HK-2 (cell line): ENCODE measurements around the gene DEFB115.
"Not testable (repeated sequence)": the region's sequence is repeated elsewhere in the genome, so short reads cannot be mapped to it uniquely, and the experiment has no call there.

Experiments used
- DNase-seq: peaks from one replicate; pipeline ENCODE4 v3.0.0-alpha.2; 2018; ENCODE audit not compliant: unreplicated experiment

The DEFB115 gene

GRCh38 chr20:31257364-31257763, at the start of gene DEFB115:
DEFB115 (plus strand) TSS chr20:31257664; CDS start chr20:31257664, 0 bp downstream.
- no peak for DNase-seq

- DNase-seq = no peak
These were observed 20.5 kb upstream of the DEFB115 start for GRCh38 chr20:31236953-31237352.

- no peak for DNase-seq
These were observed 19.7 kb upstream of the DEFB115 start for GRCh38 chr20:31237763-31238162.

DNA sequence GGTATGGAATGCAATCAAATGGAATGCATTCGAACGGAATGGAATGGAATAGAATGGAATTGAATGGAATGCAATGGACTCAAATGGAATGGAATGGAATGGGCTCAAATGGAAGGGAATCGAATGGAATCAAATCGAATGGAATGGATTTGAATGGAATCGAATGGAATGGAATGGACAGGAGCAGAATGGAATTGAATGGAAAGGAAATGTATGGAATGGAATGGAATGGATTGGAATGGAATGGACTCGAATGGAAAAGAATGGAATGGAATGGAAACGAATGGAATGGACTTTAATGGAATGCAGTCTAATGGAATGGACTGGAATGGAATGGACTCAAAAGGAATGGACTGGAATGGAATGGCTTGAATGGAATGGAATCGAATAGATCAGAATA, 18.3 kb upstream of the DEFB115 start:
- DNase-seq = no peak

DNA sequence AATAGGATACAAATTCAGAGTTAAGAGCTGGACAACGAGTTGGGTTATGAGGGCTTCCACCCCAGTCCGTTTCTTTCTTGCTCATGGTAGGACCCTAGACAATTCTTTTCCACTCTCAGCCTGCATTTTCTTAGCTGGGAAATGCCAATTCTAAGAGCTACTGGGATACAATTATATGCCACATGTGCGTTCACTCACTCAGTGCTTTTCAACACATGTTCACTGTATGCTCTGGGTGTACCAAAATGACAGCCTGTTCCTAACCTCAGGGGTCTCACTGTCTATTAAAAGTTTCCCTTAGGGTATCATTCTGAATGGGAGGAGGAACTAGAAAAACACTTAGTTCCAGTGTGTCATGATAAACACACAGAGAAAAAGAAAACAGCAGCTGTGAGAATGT, 505 bp upstream of the DEFB115 start:
- DNase-seq = no peak

DNA sequence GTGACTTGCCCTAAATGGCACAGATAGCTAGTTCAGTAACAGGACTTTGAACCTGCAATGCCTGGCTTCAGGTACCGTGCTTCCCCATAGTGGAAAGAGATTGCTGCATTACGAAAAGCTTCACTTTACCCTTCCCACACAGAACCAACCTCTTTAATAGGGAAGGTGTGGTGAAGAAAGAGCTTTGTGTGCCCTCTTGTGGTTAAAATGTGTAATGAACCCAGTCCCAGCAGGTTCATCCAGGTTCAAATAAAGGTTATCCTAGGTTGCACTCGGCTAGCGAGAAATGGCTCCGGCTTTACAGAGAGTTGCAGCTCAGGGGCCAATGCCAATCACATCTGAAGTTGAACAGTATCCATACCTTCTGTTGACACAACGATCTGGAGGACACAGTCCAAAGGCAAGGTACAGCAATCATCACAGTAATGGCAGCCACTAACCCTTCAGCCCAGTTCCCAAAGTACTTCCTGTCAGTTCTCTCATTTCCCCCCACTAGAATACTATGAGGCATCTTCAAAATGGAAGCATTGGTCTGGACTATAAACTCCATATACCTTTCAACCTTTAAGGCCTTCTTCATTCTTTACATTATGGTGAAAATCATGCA, 3.0 kb downstream of the DEFB115 start:
- DNase-seq = peak; percentile 24

- no peak for DNase-seq
These were observed 17.0 kb downstream of the DEFB115 start for GRCh38 chr20:31274441-31274840.

DNA sequence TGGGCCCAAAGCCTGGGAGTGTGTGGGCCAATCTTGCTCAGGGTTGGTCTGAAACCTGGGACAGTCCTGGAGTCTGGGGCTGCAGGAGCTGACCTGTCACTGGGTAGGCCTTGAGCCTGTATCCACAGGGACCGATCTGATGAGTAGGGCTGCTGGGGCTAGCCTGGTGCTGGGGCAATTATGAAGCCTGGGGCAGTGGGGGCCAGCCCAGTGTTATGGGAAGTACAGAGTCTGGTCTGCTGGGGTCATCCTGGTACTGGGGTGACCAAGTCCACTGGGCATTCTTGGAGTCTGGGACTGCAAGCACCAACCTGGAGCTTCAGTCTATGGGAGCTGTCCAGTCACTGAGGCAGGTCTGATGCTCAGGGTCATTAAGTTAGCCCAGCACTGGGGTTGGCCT, 20.7 kb downstream of the DEFB115 start:
- no peak for DNase-seq

DNA sequence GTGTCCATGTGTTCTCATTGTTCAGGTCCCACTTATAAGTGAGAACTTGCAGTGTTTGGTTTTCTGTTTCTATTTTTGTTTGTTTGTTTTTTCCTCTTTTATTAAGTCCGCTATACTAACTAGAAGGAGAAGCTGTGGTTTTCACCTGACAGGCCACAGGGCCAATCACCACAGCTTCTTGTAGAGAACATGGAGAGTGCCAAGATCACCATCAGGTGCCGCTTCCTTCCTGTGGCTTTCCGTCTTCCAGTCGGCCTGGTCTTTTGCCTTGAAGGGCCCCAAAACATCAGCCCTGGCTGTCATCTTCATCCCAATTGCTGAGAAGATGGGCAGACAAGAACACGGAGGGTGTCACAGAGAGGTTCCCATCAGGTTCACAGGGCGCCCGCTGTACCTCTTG, 27.5 kb downstream of the DEFB115 start:
- DNase-seq = not testable (repeated sequence)

GRCh38 chr20:31308535-31309162, 51.2 kb downstream of the DEFB115 start, which contains the start of gene DEFB116:
DEFB116 (minus strand) TSS chr20:31308585; CDS start chr20:31308585, 0 bp downstream.
- DNase-seq = no peak
